Lung (tissue), 12 donors: Measurements from ENCODE around the gene POLD2. TPM values are rescaled to one million over a fixed set of nuclear protein-coding genes. Genes with fewer than 3 reads are reported as not detected.

ENCODE experiments used
- ATAC-seq: fragments of 200-7000 bp; cut with Tn5 transposase; one replicate; pipeline ENCODE4 v1.9.1; 2020; ENCODE audit warnings: moderate number of reproducible peaks; ENCODE audit not compliant: insufficient read depth, low FRiP score
- DNase-seq, 3 donors: peaks; one replicate each; pipeline ENCODE4 v3.0.0-alpha.2; 2013 to 2017
- H3K27ac ChIP-seq, 2 donors: one replicate each; pipeline ENCODE4 v1.5.1; 2013; ENCODE audit warnings: mild to moderate bottlenecking in 2 of 2, moderate library complexity in 2 of 2, control low read depth in 1 of 2, inconsistent platforms in 1 of 2, low read depth in 1 of 2, low read length in 1 of 2
- H3K27me3 ChIP-seq, 3 donors: one replicate each; pipeline ENCODE4 v1.5.1; 2013; ENCODE audit warnings: low read length in 2 of 3; ENCODE audit not compliant: control insufficient read depth in 3 of 3, insufficient read depth in 3 of 3
- H3K36me3 ChIP-seq, 4 donors: one replicate each; pipeline ENCODE4 v1.5.1; 2013; ENCODE audit warnings: low read length in 4 of 4, mild to moderate bottlenecking in 1 of 4, moderate library complexity in 1 of 4; ENCODE audit not compliant: control insufficient read depth in 4 of 4, insufficient read depth in 4 of 4
- H3K4me1 ChIP-seq, 5 donors: one replicate each; pipeline ENCODE4 v1.5.1; 2013; ENCODE audit warnings: low read length in 5 of 5, mild to moderate bottlenecking in 2 of 5, moderate library complexity in 1 of 5; ENCODE audit not compliant: control insufficient read depth in 5 of 5, insufficient read depth in 5 of 5
- H3K4me3 ChIP-seq: one replicate; pipeline ENCODE4 v1.5.1; 2013; ENCODE audit warnings: mild to moderate bottlenecking, control low read depth, moderate library complexity
- H3K9ac ChIP-seq, 2 donors: one replicate each; pipeline ENCODE4 v1.5.1; 2013; ENCODE audit warnings: low read length in 2 of 2, control low read depth in 1 of 2; ENCODE audit not compliant: insufficient read depth in 1 of 2
- H3K9me3 ChIP-seq, 4 donors: one replicate each; pipeline ENCODE4 v1.5.1; 2013; ENCODE audit warnings: low read length in 3 of 4, mild to moderate bottlenecking in 1 of 4, moderate library complexity in 1 of 4; ENCODE audit not compliant: control insufficient read depth in 4 of 4, insufficient read depth in 3 of 4
- CTCF ChIP-seq: IDR thresholded peaks from 2 replicates; pipeline ENCODE4 v1.5.1; 2012; ENCODE audit warnings: mild to moderate bottlenecking; ENCODE audit errors: control extremely low read depth, extremely low read depth
- WGBS, 2 donors: extraction: QIAGEN DNeasy Blood & Tissue Kit; methylation state at CpG; one replicate each; pipeline ENCODE4 v1.1.7; 2013; 5-methylcytosine and 5-hydroxymethylcytosine counted together
- polyA plus RNA-seq, 2 donors: library from polyadenylated mRNA; stranded (reverse); fragments of 200-250 nt; gene quantifications; one replicate each; pipeline ENCODE4 v1.2.1, GENCODE V29; 2013
- total RNA-seq, 2 donors: library from RNA; depleted of rRNA in 1 of 2; stranded (reverse); fragments of >200 nt in 1 of 2; gene quantifications; one replicate each; pipeline ENCODE4 v1.2.1, GENCODE V29; 2014 to 2021
- donor health status: control.
- donor health status: control.
- donor health status: Bipolar disorder and iron deficiency.
- donor health status: healthy.
- donor health status: DM: yes; HTN: yes; CAD: no.

POLD2 gene
- total and polyA plus RNA-seq, 4 donors: 48.8 to 90.7 (median 71.3) TPM

- Histone ChIP-seq H3K36me3 (no peaks in the 10 kb centered on the region), H3K9me3 (no peaks in the 10 kb centered on the region), H3K27me3 (peaks cover 0 to 17% (median 0%) of the 10 kb centered on the region in 3 donors), H3K4me3 (no peak overlapping the region), H3K27ac (no peak overlapping the region), H3K9ac (no peak overlapping the region), H3K4me1 (peaks cover 2 to 36% (median 13%) of the 10 kb centered on the region in 5 donors)
- WGBS, 2 donors: 85 to 86% methylated on average over 6 of the region's 6 CpGs
- DNase-seq (no peak), ATAC-seq (no peak)
- no peak for TF ChIP-seq CTCF
These were observed 20.4 kb upstream of the POLD2 start for GRCh38 chr7:44143646-44144250.

GRCh38 chr7:44142028-44142427 lies 18.7 kb upstream of the POLD2 start:
- H3K4me3 ChIP-seq: no peak overlapping the region
- DNase-seq: peak in 1 of 3 donors; percentile 6
- H3K4me1 ChIP-seq: peaks cover 2 to 18% (median 10%) of the 10 kb centered on the region in 5 donors
- no peaks in the 10 kb centered on the region for H3K9me3 ChIP-seq
- no peak overlapping the region for H3K9ac ChIP-seq
- H3K36me3 ChIP-seq: no peaks in the 10 kb centered on the region
- TF ChIP-seq CTCF: no peak
- ATAC-seq: no peak
- WGBS, 2 donors: 92 to 100% methylated on average over 4 of the region's 4 CpGs
- no peak overlapping the region for H3K27ac ChIP-seq
- peaks cover 0 to 14% (median 0%) of the 10 kb centered on the region in 3 donors for H3K27me3 ChIP-seq

- H3K9ac ChIP-seq: no peak within 1 kb of the TSS
- no peak within 1 kb of the TSS for H3K4me3 ChIP-seq
- ATAC-seq (no peak), DNase-seq (peak in 1 of 3 donors; percentile 9)
- H3K36me3 ChIP-seq: no peaks in the 10 kb centered on the region
- H3K9me3 ChIP-seq: no peaks in the 10 kb centered on the region
- 77 to 88% methylated on average over 6 of the region's 6 CpGs for WGBS, 2 donors
- no peak for TF ChIP-seq CTCF
- peaks cover 0 to 14% (median 0%) of the 10 kb centered on the region in 3 donors for H3K27me3 ChIP-seq
- H3K4me1 ChIP-seq: peaks cover under 1 to 11% (median 8%) of the 10 kb centered on the region in 5 donors
- H3K27ac ChIP-seq: no peak within 1 kb of the TSS
These were observed 18.0 kb upstream of the POLD2 start, which contains the start of gene MYL7 for GRCh38 chr7:44141221-44141850. MYL7 (minus strand) TSS chr7:44141332; CDS start chr7:44141305, 27 bp downstream.
